Raji (cell line): ENCODE data around the gene FN3KRP.
A peak's percentile ranks its signal among the peaks of the same experiment; 100 is the strongest.

Experiments used
- POLR2A ChIP-seq: IDR thresholded peaks from 2 replicates; pipeline ENCODE4 v1.6.1; 2011; ENCODE audit warnings: low read depth, low read length, control low read depth; ENCODE audit not compliant: insufficient read depth

Gene FN3KRP

GRCh38 chr17:82743344-82744219 lies 27.1 kb downstream of the FN3KRP start:
- no peak for TF ChIP-seq POLR2A

GRCh38 chr17:82745524-82745923 lies 29.0 kb downstream of the FN3KRP start:
- no peak for TF ChIP-seq POLR2A

- TF ChIP-seq POLR2A, result no peak
These were observed 32.2 kb downstream of the FN3KRP start for GRCh38 chr17:82748756-82749155.

- TF ChIP-seq POLR2A, result no peak
These were observed 33.9 kb downstream of the FN3KRP start for GRCh38 chr17:82750241-82750908.

- TF ChIP-seq POLR2A, result no peak
These were observed 34.7 kb downstream of the FN3KRP start for GRCh38 chr17:82751171-82751570.

GRCh38 chr17:82751571-82752370 lies 35.3 kb downstream of the FN3KRP start, which contains the start of gene TBCD:
Gene TBCD (plus strand): TSS chr17:82752065. CDS start chr17:82752194, 129 bp downstream.
- peak; percentile 61 for TF ChIP-seq POLR2A

GRCh38 chr17:82752371-82753200 lies 36.1 kb downstream of the FN3KRP start:
- TF ChIP-seq POLR2A, result no peak

- no peak for TF ChIP-seq POLR2A
These were observed 36.6 kb downstream of the FN3KRP start for GRCh38 chr17:82753201-82753464.

GRCh38 chr17:82754297-82755208 lies 38.0 kb downstream of the FN3KRP start:
- TF ChIP-seq POLR2A, result no peak

- TF ChIP-seq POLR2A, result no peak
These were observed 39.7 kb downstream of the FN3KRP start for GRCh38 chr17:82756166-82756565.

- no peak for TF ChIP-seq POLR2A
These were observed 48.9 kb downstream of the FN3KRP start for GRCh38 chr17:82765371-82765770.

- TF ChIP-seq POLR2A, result no peak
These were observed 50.7 kb downstream of the FN3KRP start for GRCh38 chr17:82767041-82767754.

- TF ChIP-seq POLR2A, result no peak
These were observed 52.5 kb downstream of the FN3KRP start for GRCh38 chr17:82769041-82769440.
